Activated CD8-positive, alpha-beta memory T cell treated with anti-CD3 and anti-CD28 coated beads for 4 hours (primary cell): Measurements from ENCODE around the gene GEMIN7.

Source experiments
- DNase-seq, 2 donors: peaks; one replicate each; pipeline ENCODE4 v3.0.0-alpha.2; 2020; ENCODE audit warnings: low read depth in 2 of 2

Gene GEMIN7

GRCh38 chr19:45061965-45062364 lies 17.1 kb upstream of the GEMIN7 start:
- no peak for DNase-seq

- DNase-seq = no peak
These were observed 14.9 kb upstream of the GEMIN7 start for GRCh38 chr19:45063851-45064801.

GRCh38 chr19:45066921-45067661 lies 12.0 kb upstream of the GEMIN7 start:
- DNase-seq = no peak

- no peak for DNase-seq
These were observed 11.0 kb upstream of the GEMIN7 start for GRCh38 chr19:45068041-45068440.

- no peak for DNase-seq
These were observed 10.0 kb upstream of the GEMIN7 start for GRCh38 chr19:45069056-45069455.

GRCh38 chr19:45070214-45070613 lies 8.8 kb upstream of the GEMIN7 start:
- DNase-seq = no peak

- no peak for DNase-seq
These were observed 8.1 kb upstream of the GEMIN7 start for GRCh38 chr19:45070861-45071544.

- no peak for DNase-seq
These were observed 7.5 kb upstream of the GEMIN7 start for GRCh38 chr19:45071545-45071938.

- no peak for DNase-seq
These were observed 6.9 kb upstream of the GEMIN7 start for GRCh38 chr19:45071969-45072790.

GRCh38 chr19:45074744-45075300 lies 4.2 kb upstream of the GEMIN7 start:
- DNase-seq = no peak

GRCh38 chr19:45075301-45076028 lies 3.6 kb upstream of the GEMIN7 start:
- DNase-seq = no peak

- peak; percentile 58 to 61 for DNase-seq
These were observed 2.8 kb upstream of the GEMIN7 start, which contains the start of gene ZNF296 for GRCh38 chr19:45076029-45076850. ZNF296 (minus strand) TSS chr19:45076478; CDS start chr19:45076373, 105 bp downstream.

- DNase-seq = no peak
These were observed 2.0 kb upstream of the GEMIN7 start for GRCh38 chr19:45076851-45077730.

- no peak for DNase-seq
These were observed 534 bp upstream of the GEMIN7 start for GRCh38 chr19:45078390-45079062.

GRCh38 chr19:45079911-45080370 lies 881 bp downstream of the GEMIN7 start:
- no peak for DNase-seq

- no peak for DNase-seq
These were observed 3.1 kb downstream of the GEMIN7 start for GRCh38 chr19:45082170-45082569.

GRCh38 chr19:45086480-45086879 lies 7.4 kb downstream of the GEMIN7 start:
- no peak for DNase-seq

GRCh38 chr19:45087531-45087930 lies 8.5 kb downstream of the GEMIN7 start:
- peak in 1 of 2 donors; percentile 38 for DNase-seq
